ENCODE results near the gene CARD14.
"Not testable (repeated sequence)": the region's sequence is repeated elsewhere in the genome, so short reads cannot be mapped to it uniquely, and the experiment has no call there.

The CARD14 gene

DNA sequence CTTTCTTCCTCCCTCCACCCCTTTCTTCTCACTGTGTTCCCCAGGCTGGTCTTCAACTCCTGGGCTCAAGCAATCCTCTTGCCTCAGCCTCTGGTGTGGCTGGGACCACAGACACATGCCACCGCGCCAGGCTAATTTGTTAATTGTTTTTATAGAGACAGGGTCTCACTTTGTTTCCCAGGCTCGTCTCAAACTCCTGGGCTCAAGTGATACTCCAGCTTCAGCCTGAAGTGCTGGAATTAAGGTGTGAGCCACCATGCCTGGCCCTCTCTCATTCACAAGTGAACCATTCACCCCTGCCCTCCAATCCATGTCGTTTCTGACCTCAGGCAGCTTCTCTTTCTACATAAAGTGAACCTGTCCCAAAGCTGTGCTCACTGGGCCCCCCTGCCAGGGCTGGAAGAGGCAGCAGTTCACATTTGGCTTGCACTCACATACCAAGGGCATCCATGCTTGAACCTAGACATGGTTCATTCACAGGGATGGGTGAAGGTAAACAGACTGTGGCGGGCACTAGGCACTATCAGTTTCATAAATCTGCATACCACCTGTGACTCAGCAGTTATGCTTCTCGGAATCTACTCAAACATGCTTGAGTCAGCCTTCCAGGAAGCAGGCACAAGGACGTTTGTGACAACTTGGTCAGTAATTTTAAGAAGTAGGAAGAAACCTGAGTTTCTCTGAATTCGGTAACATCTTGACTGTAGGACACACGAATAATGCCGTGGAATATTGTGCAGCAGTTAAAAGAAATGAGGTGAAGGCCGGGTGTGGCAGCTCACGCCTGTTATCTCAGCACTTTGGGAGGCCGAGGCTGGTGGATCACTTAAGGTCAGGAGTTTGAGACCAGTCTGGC lies 84.8 kb downstream of the CARD14 start:
- DNase-seq: peak; percentile 77

DNA sequence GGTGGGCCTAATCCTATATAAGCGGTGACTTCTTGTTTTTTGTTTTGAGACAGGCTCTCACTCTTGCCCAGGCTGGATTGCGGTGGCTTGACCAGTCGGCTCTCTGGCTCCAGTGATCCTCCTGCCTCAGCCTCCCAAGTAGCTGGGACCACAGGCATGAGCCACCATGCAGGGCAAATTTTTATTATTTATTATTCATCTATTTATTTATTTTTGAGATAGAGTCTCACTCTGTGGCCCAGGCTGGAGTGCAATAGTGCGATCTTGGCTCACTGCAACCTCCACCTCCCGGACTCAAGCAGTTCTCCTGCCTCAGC lies 86.2 kb downstream of the CARD14 start:
- DNase-seq: no peak

DNA sequence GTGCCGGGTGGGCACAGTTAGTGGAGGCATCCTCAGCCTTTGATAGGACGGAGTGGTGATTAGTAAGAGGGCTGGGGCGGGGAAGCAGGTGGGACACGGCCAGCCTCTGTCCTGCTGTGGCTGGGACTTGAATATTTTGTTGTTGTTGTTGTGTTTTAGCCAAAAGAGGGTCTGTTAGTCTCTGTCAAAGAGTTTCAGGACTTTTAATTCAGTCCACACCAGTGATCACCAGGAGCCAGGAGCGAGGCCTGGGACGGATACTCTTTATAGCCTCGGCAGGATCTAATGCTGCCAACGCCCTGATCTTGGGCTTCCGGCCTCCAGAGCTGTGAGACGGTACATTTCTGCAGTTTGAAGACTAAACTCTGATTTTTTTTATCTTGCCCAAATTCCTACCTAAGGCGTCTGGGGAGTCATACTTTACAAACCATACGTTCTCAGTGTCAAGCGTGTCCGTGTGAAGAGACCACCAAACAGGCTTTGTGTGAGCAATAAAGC lies 87.9 kb downstream of the CARD14 start:
- no peak for DNase-seq

DNA sequence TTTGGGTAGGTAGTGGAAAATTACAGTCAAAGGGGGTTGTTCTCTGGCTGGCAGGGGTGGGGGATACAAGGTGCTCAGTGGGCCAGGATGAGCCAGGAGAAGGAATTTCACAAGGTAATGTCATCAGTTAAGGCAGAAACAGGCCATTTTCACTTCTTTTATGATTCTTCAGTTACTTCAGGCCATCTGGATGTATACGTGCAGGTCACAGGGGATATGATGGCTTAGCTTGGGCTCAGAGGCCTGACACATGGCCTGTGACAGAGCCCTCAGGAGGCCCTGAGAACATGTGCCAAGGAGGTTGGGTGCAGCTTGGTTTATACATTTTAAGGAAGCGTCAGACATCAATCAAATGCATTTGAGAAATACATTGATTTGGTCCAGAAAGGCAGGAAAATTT lies 88.5 kb downstream of the CARD14 start:
- not testable (repeated sequence) for DNase-seq
